GM21737 (cell line): ENCODE data around the gene ANGEL1.

Experiments used
- ATAC-seq: cut with Tn5 transposase; IDR thresholded peaks from one replicate; pipeline ENCODE4 v1.9.1; 2021; ENCODE audit warnings: mild to moderate bottlenecking, moderate library complexity; ENCODE audit not compliant: unreplicated experiment

Gene ANGEL1

GRCh38 chr14:76812422-76813383 lies at the start of gene ANGEL1:
TSS of gene ANGEL1 (minus strand) at chr14:76812882. CDS start at chr14:76812827, 55 bp downstream.
- peak; percentile 82 for ATAC-seq

GRCh38 chr14:76861574-76862255 lies 49.0 kb upstream of the ANGEL1 start:
- ATAC-seq, result no peak

GRCh38 chr14:76856769-76857168 lies 44.1 kb upstream of the ANGEL1 start:
- no peak for ATAC-seq

GRCh38 chr14:76855066-76855465 lies 42.4 kb upstream of the ANGEL1 start:
- no peak for ATAC-seq

GRCh38 chr14:76848879-76849278 lies 36.2 kb upstream of the ANGEL1 start:
- no peak for ATAC-seq

GRCh38 chr14:76846331-76847047 lies 33.8 kb upstream of the ANGEL1 start:
- no peak for ATAC-seq

GRCh38 chr14:76844223-76844622 lies 31.5 kb upstream of the ANGEL1 start:
- ATAC-seq, result no peak

- ATAC-seq, result no peak
These were observed 29.7 kb upstream of the ANGEL1 start for GRCh38 chr14:76842414-76842813.

GRCh38 chr14:76837524-76837923 lies 24.8 kb upstream of the ANGEL1 start:
- no peak for ATAC-seq

- no peak for ATAC-seq
These were observed 23.4 kb upstream of the ANGEL1 start for GRCh38 chr14:76836029-76836630.

- ATAC-seq, result no peak
These were observed 21.6 kb upstream of the ANGEL1 start for GRCh38 chr14:76834241-76834661.

- ATAC-seq, result no peak
These were observed 20.3 kb upstream of the ANGEL1 start for GRCh38 chr14:76833011-76833410.

GRCh38 chr14:76832503-76832988 lies 19.9 kb upstream of the ANGEL1 start:
- ATAC-seq, result no peak

GRCh38 chr14:76830556-76830955 lies 17.9 kb upstream of the ANGEL1 start:
- ATAC-seq, result no peak

- no peak for ATAC-seq
These were observed 17.2 kb upstream of the ANGEL1 start for GRCh38 chr14:76829650-76830421.

- no peak for ATAC-seq
These were observed 16.3 kb upstream of the ANGEL1 start for GRCh38 chr14:76829013-76829365.

GRCh38 chr14:76828339-76829012 lies 15.8 kb upstream of the ANGEL1 start:
- no peak for ATAC-seq

GRCh38 chr14:76827696-76828296 lies 15.1 kb upstream of the ANGEL1 start:
- no peak for ATAC-seq

- no peak for ATAC-seq
These were observed 13.4 kb upstream of the ANGEL1 start, which contains the start of gene LRRC74A for GRCh38 chr14:76826122-76826521. TSS of gene LRRC74A (plus strand) at chr14:76826408. CDS start at chr14:76826698, 290 bp downstream.
